HEK293 (cell line): ENCODE measurements around the gene C8G.

Source experiments
- CTCF ChIA-PET: fragments of 350-600 bp; formaldehyde crosslinking; extraction: SDS; loops from one replicate; lab custom pipeline; 2021; ENCODE audit warnings: antibody characterized with exemption; lab: Yijun Ruan, JAX
- POLR2A ChIA-PET: fragments of 300-600 bp; formaldehyde crosslinking; extraction: SDS; loops from one replicate; lab custom pipeline; 2020; ENCODE audit warnings: antibody characterized with exemption, inconsistent platforms; lab: Yijun Ruan, JAX
- H3K27ac ChIP-seq: fragments of 200-500 bp; sonication (Bioruptor generic); 2 replicates; pipeline ENCODE4 v1.5.1; 2014; ENCODE audit warnings: low read depth, low read length, control low read depth, inconsistent platforms; ENCODE audit errors: extremely low read depth
- H3K36me3 ChIP-seq, 2 experiments: fragments of 200-500 bp in 1 of 2; sonication (Bioruptor generic) in 1 of 2; 1 replicate in 1 of 2; 2 replicates in 1 of 2; pipeline ENCODE4 v1.5.1; 2014 to 2017; ENCODE audit warnings: inconsistent platforms in 2 of 2, low read length in 2 of 2; ENCODE audit not compliant: control insufficient read depth in 2 of 2, insufficient read depth in 1 of 2
- H3K4me1 ChIP-seq: fragments of 200-500 bp; sonication (Bioruptor generic); 2 replicates; pipeline ENCODE4 v1.5.1; 2014; ENCODE audit warnings: mild to moderate bottlenecking, low read length, inconsistent platforms; ENCODE audit not compliant: control insufficient read depth, insufficient read depth
- H3K4me3 ChIP-seq: 2 replicates; pipeline ENCODE4 v1.5.1; 2011; ENCODE audit warnings: low read depth, mild to moderate bottlenecking, control low read depth, low read length, moderate library complexity
- H3K9me3 ChIP-seq: fragments of 200-500 bp; sonication (Bioruptor generic); 2 replicates; pipeline ENCODE4 v1.5.1; 2014; ENCODE audit warnings: low read depth, low read length, inconsistent platforms; ENCODE audit not compliant: control insufficient read depth, insufficient read depth
- GFI1B ChIP-seq: fragments of 450-650 bp; formaldehyde crosslinking; IDR thresholded peaks from 2 replicates; pipeline ENCODE4 v1.5.1; 2016; ENCODE audit warnings: missing biosample characterization, missing genetic modification characterization
- IKZF3 ChIP-seq: fragments of 450-650 bp; IDR thresholded peaks from 2 replicates; pipeline ENCODE4 v1.5.0; 2018; ENCODE audit warnings: missing biosample characterization, mild to moderate bottlenecking, missing genetic modification characterization, moderate library complexity
- SCRT1 ChIP-seq: fragments of 450-650 bp; formaldehyde crosslinking; IDR thresholded peaks from 2 replicates; pipeline ENCODE4 v1.5.1; 2016; ENCODE audit warnings: missing biosample characterization, missing genetic modification characterization, borderline replicate concordance
- SP2 ChIP-seq: fragments of 450-650 bp; formaldehyde crosslinking; IDR thresholded peaks from 2 replicates; pipeline ENCODE4 v1.5.1; 2016; ENCODE audit warnings: missing biosample characterization, missing genetic modification characterization
- ZBTB20 ChIP-seq: fragments of 450-650 bp; formaldehyde crosslinking; IDR thresholded peaks from 2 replicates; pipeline ENCODE4 v1.5.1; 2016; ENCODE audit warnings: missing biosample characterization, missing genetic modification characterization
- ZIC2 ChIP-seq: fragments of 450-650 bp; formaldehyde crosslinking; IDR thresholded peaks from 2 replicates; pipeline ENCODE4 v1.5.1; 2016; ENCODE audit warnings: missing biosample characterization, missing genetic modification characterization
- ZNF146 ChIP-seq: fragments of 450-650 bp; formaldehyde crosslinking; IDR thresholded peaks from 2 replicates; pipeline ENCODE4 v1.5.1; 2016; ENCODE audit warnings: missing biosample characterization, missing genetic modification characterization
- ZNF2 ChIP-seq: fragments of 450-650 bp; formaldehyde crosslinking; IDR thresholded peaks from 2 replicates; pipeline ENCODE4 v1.5.1; 2016; ENCODE audit warnings: missing biosample characterization, missing genetic modification characterization
- ZNF202 ChIP-seq: fragments of 450-650 bp; formaldehyde crosslinking; IDR thresholded peaks from 2 replicates; pipeline ENCODE4 v1.5.1; 2016; ENCODE audit warnings: missing biosample characterization, missing genetic modification characterization, borderline replicate concordance
- ZNF433 ChIP-seq: fragments of 450-650 bp; formaldehyde crosslinking; IDR thresholded peaks from 2 replicates; pipeline ENCODE4 v1.5.1; 2016; ENCODE audit warnings: missing biosample characterization, missing genetic modification characterization, low read depth
- ZNF473 ChIP-seq: fragments of 450-650 bp; formaldehyde crosslinking; IDR thresholded peaks from 2 replicates; pipeline ENCODE4 v1.5.1; 2017; ENCODE audit warnings: missing biosample characterization, missing genetic modification characterization
- ZNF585B ChIP-seq: fragments of 450-650 bp; formaldehyde crosslinking; IDR thresholded peaks from 2 replicates; pipeline ENCODE4 v1.5.1; 2016; ENCODE audit warnings: missing biosample characterization, missing genetic modification characterization
- ZNF664 ChIP-seq: fragments of 450-650 bp; formaldehyde crosslinking; IDR thresholded peaks from 2 replicates; pipeline ENCODE4 v1.5.1; 2016; ENCODE audit warnings: missing biosample characterization, missing genetic modification characterization
- ZNF670 ChIP-seq: fragments of 450-650 bp; formaldehyde crosslinking; IDR thresholded peaks from 2 replicates; pipeline ENCODE4 v1.5.1; 2016; ENCODE audit warnings: missing biosample characterization, missing genetic modification characterization, low read depth
- ZNF707 ChIP-seq: fragments of 450-650 bp; formaldehyde crosslinking; IDR thresholded peaks from 2 replicates; pipeline ENCODE4 v1.5.1; 2016; ENCODE audit warnings: missing biosample characterization, missing genetic modification characterization
- ZNF785 ChIP-seq: fragments of 450-650 bp; formaldehyde crosslinking; IDR thresholded peaks from 2 replicates; pipeline ENCODE4 v1.5.1; 2016; ENCODE audit warnings: missing biosample characterization, missing genetic modification characterization
- TF ChIP-seq, protein P1 (sequence below): fragments of 450-650 bp; formaldehyde crosslinking; IDR thresholded peaks from 2 replicates; pipeline ENCODE4 v1.5.1; 2016; ENCODE audit warnings: missing biosample characterization, missing genetic modification characterization
- TF ChIP-seq, protein P2 (sequence below): fragments of 450-650 bp; formaldehyde crosslinking; IDR thresholded peaks from 2 replicates; pipeline ENCODE4 v1.5.1; 2016; ENCODE audit warnings: missing biosample characterization, missing genetic modification characterization
- TF ChIP-seq, protein P3 (sequence below): fragments of 450-650 bp; formaldehyde crosslinking; IDR thresholded peaks from 2 replicates; pipeline ENCODE4 v1.5.1; 2016; ENCODE audit warnings: missing biosample characterization, missing genetic modification characterization

The C8G gene

GRCh38 chr9:136961279-136962065 lies 16.4 kb downstream of the C8G start:
- ChIA-PET POLR2A (interaction anchor here (0.6 to 1.6 kb wide), 2 partner anchors 27 to 30 kb away, joined by 4 read pairs; partner anchors contain the start of gene PAXX), CTCF (interaction anchor here (1.2 to 2.1 kb wide), 2 partner anchors 14 to 67 kb away, joined by 4 to 9 read pairs; no protein-coding TSS in a partner anchor)
- no peaks in the 10 kb centered on the region for H3K4me1 ChIP-seq
- H3K36me3 ChIP-seq: no peaks in the 10 kb centered on the region
- H3K27ac ChIP-seq: no peak overlapping the region
- H3K4me3 ChIP-seq: no peak overlapping the region
- TF ChIP-seq ZIC2 (peak; percentile 92), SP2 (tag by site-specific recombination) (peak; percentile 15; the same call in 1 of the 2 replicates), ZNF433 (tag by site-specific recombination) (no peak)
- H3K9me3 ChIP-seq: no peaks in the 10 kb centered on the region

DNA sequence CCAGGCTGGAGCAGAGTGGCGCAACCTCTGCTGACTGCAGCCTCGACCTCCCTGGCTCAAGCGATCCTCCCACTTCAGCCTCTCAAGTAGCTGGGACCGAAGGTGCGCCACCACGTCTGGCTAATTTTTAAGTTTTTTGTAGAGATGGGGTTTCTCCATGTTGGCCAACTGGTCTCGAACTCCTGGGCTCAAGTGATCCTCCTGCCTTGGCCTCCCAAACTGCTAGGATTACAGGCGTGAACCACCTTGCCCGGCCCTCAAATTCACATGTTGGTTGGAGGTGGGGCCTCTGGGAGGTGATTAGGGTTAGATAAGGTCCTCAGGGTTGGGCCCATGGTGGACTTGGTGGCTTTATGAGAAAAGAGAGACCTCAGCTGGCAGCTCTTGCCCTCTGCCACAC lies 17.1 kb downstream of the C8G start:
- Histone ChIP-seq H3K36me3 (no peaks in the 10 kb centered on the region), H3K4me1 (no peaks in the 10 kb centered on the region), H3K9me3 (no peaks in the 10 kb centered on the region), H3K4me3 (no peak overlapping the region), H3K27ac (no peak overlapping the region)
- CTCF ChIA-PET: interaction anchor here (0.7 to 2.1 kb wide), 3 partner anchors 14 to 161 kb away, joined by 3 to 9 read pairs (median 4); no protein-coding TSS in a partner anchor
- POLR2A ChIA-PET: interaction anchor here (1.6 kb wide), 1 partner anchor 30 kb away, joined by 4 read pairs; the partner anchor contains the start of gene PAXX
- no peak for TF ChIP-seq GFI1B (tag by site-specific recombination)
- no peak for TF ChIP-seq ZNF585B (tag by site-specific recombination)
- TF ChIP-seq ZNF433 (tag by site-specific recombination): no peak
- TF ChIP-seq ZNF785 (tag by site-specific recombination): no peak
- TF ChIP-seq ZNF473 (tag by site-specific recombination): no peak
- no peak for TF ChIP-seq ZNF707
- no peak for TF ChIP-seq SCRT1
- no peak for TF ChIP-seq ZNF202 (tag by site-specific recombination)
- no peak for TF ChIP-seq ZNF670
- TF ChIP-seq, protein P1, sequence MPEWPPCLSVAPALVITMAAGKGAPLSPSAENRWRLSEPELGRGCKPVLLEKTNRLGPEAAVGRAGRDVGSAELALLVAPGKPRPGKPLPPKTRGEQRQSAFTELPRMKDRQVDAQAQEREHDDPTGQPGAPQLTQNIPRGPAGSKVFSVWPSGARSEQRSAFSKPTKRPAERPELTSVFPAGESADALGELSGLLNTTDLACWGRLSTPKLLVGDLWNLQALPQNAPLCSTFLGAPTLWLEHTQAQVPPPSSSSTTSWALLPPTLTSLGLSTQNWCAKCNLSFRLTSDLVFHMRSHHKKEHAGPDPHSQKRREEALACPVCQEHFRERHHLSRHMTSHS (tag by site-specific recombination): no peak
- TF ChIP-seq ZNF2 (tag by site-specific recombination): no peak
- TF ChIP-seq, protein P2, sequence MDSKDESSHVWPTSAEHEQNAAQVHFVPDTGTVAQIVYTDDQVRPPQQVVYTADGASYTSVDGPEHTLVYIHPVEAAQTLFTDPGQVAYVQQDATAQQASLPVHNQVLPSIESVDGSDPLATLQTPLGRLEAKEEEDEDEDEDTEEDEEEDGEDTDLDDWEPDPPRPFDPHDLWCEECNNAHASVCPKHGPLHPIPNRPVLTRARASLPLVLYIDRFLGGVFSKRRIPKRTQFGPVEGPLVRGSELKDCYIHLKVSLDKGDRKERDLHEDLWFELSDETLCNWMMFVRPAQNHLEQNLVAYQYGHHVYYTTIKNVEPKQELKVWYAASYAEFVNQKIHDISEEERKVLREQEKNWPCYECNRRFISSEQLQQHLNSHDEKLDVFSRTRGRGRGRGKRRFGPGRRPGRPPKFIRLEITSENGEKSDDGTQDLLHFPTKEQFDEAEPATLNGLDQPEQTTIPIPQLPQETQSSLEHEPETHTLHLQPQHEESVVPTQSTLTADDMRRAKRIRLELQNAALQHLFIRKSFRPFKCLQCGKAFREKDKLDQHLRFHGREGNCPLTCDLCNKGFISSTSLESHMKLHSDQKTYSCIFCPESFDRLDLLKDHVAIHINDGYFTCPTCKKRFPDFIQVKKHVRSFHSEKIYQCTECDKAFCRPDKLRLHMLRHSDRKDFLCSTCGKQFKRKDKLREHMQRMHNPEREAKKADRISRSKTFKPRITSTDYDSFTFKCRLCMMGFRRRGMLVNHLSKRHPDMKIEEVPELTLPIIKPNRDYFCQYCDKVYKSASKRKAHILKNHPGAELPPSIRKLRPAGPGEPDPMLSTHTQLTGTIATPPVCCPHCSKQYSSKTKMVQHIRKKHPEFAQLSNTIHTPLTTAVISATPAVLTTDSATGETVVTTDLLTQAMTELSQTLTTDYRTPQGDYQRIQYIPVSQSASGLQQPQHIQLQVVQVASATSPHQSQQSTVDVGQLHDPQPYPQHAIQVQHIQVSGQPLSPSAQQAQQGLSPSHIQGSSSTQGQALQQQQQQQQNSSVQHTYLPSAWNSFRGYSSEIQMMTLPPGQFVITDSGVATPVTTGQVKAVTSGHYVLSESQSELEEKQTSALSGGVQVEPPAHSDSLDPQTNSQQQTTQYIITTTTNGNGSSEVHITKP (tag by site-specific recombination): no peak
- TF ChIP-seq, protein P3, sequence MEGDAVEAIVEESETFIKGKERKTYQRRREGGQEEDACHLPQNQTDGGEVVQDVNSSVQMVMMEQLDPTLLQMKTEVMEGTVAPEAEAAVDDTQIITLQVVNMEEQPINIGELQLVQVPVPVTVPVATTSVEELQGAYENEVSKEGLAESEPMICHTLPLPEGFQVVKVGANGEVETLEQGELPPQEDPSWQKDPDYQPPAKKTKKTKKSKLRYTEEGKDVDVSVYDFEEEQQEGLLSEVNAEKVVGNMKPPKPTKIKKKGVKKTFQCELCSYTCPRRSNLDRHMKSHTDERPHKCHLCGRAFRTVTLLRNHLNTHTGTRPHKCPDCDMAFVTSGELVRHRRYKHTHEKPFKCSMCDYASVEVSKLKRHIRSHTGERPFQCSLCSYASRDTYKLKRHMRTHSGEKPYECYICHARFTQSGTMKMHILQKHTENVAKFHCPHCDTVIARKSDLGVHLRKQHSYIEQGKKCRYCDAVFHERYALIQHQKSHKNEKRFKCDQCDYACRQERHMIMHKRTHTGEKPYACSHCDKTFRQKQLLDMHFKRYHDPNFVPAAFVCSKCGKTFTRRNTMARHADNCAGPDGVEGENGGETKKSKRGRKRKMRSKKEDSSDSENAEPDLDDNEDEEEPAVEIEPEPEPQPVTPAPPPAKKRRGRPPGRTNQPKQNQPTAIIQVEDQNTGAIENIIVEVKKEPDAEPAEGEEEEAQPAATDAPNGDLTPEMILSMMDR: no peak
- no peak for TF ChIP-seq ZBTB20 (tag by site-specific recombination)
- no peak for TF ChIP-seq ZNF664 (tag by site-specific recombination)
- no peak for TF ChIP-seq IKZF3 (tag by site-specific recombination)
- TF ChIP-seq ZNF146 (tag by site-specific recombination): no peak
